Measurements from ENCODE around the gene COL23A1.
"Not testable (repeated sequence)": the region's sequence is repeated elsewhere in the genome, so short reads cannot be mapped to it uniquely, and the experiment has no call there.

The COL23A1 gene

DNA sequence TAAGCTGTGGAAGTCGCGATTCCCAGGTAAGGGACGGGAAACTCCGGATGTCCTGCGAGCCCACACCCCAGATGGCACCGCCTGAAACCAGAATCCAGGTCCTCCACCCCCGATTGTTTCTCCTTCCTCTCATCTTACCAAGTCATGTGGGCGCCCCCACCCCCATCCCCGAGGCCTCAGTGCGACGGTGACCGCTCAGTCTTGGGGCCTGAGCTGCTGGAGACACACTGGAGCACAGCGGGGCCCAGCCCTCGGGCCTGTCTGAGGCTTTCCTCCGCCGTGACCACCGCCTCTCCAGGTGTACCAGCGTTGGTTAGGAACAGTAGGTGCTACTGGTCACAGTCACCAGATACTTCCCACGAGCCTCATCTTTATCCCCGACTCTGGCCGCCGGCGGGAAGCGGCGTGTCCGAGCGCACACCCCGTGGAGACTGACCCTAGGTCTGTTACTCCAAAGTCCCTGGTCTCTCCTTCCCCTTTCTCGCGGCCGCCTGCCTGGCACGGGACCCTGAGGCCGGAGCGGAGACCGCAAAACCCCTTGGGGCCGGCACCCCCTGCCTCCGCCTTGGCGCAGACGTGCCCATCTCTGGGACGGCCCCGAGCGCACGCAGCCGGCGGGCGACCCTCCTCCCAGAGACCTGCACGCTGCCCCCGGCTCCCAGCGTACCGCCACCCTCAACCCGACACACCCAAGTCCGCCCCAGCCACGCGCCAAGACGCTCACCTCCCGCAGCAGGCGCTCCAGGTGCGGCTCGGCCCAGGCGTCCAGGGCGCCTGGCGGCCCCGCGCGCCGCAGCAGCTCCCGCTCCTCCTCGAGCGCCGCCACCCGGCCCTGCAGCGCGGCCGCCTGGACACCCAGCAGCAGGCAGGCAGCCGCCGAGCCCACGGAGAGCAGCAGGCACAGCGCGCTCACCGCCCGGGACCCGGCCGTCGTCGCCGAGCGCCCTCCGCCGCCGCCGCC lies 733 bp downstream of the COL23A1 start:
- TF ChIP-seq, protein P1, sequence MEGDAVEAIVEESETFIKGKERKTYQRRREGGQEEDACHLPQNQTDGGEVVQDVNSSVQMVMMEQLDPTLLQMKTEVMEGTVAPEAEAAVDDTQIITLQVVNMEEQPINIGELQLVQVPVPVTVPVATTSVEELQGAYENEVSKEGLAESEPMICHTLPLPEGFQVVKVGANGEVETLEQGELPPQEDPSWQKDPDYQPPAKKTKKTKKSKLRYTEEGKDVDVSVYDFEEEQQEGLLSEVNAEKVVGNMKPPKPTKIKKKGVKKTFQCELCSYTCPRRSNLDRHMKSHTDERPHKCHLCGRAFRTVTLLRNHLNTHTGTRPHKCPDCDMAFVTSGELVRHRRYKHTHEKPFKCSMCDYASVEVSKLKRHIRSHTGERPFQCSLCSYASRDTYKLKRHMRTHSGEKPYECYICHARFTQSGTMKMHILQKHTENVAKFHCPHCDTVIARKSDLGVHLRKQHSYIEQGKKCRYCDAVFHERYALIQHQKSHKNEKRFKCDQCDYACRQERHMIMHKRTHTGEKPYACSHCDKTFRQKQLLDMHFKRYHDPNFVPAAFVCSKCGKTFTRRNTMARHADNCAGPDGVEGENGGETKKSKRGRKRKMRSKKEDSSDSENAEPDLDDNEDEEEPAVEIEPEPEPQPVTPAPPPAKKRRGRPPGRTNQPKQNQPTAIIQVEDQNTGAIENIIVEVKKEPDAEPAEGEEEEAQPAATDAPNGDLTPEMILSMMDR (conservative IDR thresholded peaks at IDR 0.05; ENCODE audit: low read depth, low read length), result no peak
- peak; percentile 50 for DNase-seq (ENCODE audit: low read depth)
- peak overlapping the region; percentile 50 for H3K4me3 ChIP-seq (ENCODE audit: low read depth, low read length)

DNA sequence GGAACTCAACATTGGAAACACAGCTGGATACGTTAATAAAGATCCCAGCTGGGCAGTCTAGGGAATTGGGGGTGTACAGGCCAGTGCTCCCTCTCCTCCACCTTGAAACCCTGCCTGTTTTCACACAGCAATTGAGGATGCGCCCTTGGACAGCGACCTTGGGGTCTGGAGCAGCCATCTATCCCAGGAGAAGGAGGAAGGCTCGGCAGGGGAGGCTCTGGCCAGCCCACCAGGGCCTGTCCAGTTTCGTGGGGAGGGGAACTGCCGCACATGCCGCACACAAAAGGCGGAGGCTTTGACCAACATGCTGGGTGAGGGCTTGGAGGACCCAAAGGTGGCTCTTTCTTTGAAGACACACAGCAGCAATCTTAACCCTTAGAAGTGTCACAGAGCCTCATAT lies 1.4 kb downstream of the COL23A1 start:
- TF ChIP-seq, protein P1 (conservative IDR thresholded peaks at IDR 0.05; ENCODE audit: low read depth, low read length), result no peak
- no peak overlapping the region for H3K4me3 ChIP-seq (ENCODE audit: low read depth, low read length)
- DNase-seq (ENCODE audit: low read depth), result no peak

DNA sequence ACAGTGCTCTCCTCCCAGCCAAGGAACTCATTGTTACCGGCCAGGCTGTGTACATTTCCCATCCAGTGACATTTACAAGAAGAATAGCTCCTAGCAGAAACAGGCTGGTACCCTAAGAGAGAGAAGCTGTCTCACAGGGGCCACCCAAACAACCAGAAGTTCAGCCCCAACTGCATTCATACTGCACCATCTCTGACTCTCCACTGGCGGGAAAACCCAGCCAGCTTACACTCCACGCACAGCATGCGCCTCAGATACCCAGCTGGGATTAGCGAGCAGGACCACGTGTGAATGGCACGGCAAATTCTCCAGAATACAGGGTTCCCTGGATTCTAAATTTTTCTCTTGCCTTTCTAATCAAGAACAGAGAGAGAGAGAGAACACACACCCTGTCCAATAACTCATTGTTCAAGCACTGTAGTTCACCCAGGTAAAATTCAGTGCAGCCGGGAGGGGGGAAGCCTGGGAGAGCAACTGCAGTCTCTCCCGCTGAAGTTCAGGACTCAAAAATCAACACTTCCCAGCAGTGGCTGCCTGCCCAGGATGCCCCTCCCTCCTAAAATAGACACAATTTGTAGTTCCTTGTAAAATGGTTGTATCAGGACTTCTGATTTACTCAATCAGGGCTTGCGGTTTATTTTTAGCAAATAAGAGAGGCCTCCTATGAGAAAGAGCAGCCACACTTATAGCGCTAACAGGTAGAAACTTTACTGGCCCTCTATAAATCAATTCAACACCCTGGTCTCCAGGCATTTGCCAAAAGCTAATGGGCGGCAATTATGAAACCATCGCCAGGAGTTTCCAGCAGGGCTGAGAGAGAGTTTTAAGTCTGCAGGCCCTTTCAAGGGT lies 2.2 kb downstream of the COL23A1 start:
- TF ChIP-seq, protein P1 (conservative IDR thresholded peaks at IDR 0.05; ENCODE audit: low read depth, low read length), result no peak
- H3K4me3 ChIP-seq (ENCODE audit: low read depth, low read length), result no peak overlapping the region
- DNase-seq (ENCODE audit: low read depth), result no peak

DNA sequence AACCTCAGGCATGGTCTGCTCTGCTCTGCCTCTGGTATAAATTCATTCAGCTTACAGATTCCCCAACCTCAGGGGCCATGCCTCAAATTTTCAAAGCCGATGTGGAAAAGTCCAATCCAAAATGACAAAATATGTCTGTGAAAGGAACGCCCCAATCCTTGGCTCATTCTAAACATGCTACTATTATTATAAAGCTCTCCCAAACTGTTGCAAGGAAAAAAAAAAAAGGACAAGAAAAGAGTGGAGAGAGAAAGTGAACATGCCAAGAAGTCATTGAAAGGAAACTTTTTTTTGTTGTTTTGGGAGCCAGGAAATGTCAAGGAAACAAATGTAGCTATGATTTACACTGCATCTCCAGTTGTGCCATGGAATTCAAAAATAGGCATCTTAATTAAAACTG lies 3.8 kb downstream of the COL23A1 start:
- no peak for DNase-seq (ENCODE audit: low read depth)
- H3K4me3 ChIP-seq (ENCODE audit: low read depth, low read length), result no peak overlapping the region
- TF ChIP-seq, protein P1 (conservative IDR thresholded peaks at IDR 0.05; ENCODE audit: low read depth, low read length), result no peak

DNA sequence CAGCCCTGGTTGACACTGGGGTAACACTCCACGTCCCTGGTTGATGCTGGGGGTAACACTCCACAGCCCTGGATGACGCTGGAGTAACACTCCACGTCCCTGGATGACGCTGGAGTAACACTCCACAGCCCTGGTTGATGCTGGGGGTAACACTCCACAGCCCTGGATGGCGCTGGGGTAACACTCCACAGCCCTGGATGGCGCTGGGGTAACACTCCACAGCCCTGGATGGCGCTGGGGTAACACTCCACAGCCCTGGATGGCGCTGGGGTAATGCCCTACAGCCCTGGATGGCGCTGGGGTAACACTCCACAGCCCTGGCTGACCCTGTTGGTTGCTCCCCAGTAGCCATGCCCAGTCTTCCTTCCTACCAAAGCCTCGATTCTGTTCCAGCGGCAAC lies 4.8 kb downstream of the COL23A1 start:
- H3K4me3 ChIP-seq (ENCODE audit: low read depth, low read length); DNase-seq (ENCODE audit: low read depth): not testable (repeated sequence)

DNA sequence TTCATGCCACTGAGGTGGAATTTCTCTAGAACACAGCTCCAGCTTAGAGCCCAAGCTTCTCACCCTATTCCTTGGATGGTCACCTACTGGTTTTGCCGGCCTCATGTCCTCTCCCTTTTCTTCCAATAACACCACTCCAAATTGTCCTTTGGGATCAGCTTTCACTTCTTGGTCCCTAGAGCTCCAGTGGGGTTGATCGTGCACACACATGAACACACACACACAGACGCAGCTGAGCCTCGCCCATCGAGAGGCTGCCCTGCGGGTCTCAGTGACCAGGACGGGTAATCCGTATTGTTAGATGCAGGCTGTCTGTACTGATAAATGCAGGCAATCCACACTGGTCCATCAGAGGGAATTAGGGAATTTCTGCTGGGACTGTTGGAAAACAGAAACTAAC lies 6.9 kb downstream of the COL23A1 start:
- TF ChIP-seq, protein P1 (conservative IDR thresholded peaks at IDR 0.05; ENCODE audit: low read depth, low read length), result no peak
- no peak for DNase-seq (ENCODE audit: low read depth)
- no peak overlapping the region for H3K4me3 ChIP-seq (ENCODE audit: low read depth, low read length)

DNA sequence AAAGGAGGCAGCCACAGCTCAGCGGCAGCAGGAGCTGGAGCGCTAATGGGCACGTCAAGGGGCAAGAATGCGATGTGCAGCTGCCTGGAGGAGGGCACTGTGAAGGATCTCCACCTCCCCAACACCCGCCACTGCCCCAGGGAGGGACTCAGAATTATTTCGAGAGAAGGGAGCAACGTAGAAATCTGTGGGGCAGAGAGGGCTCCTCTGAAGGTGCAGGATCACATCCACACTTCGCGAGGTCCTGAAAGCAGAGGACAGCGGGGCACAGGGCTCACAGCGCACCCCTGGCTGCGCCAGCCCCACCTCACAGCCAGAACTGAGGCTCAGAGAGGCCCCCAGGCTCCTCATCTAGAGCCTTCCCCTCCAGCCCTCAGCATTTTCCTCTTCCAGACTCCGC lies 7.9 kb downstream of the COL23A1 start:
- TF ChIP-seq, protein P1 (conservative IDR thresholded peaks at IDR 0.05; ENCODE audit: low read depth, low read length), result no peak
- DNase-seq (ENCODE audit: low read depth), result no peak
- no peak overlapping the region for H3K4me3 ChIP-seq (ENCODE audit: low read depth, low read length)
